ENCODE results near the gene KCNC4.

- TF ChIP-seq ELK1 (IDR thresholded peaks at IDR 0.05; ENCODE audit: borderline replicate concordance, low read depth, low read length) (no peak), MXI1 (IDR thresholded peaks at IDR 0.05; ENCODE audit: borderline replicate concordance, low read depth, low read length) (no peak)
Measured at GRCh38 chr1:110230381-110231199, 20.5 kb downstream of the KCNC4 start.
